ENCODE data around the gene ZCCHC7. TPM values are rescaled to one million over a fixed set of nuclear protein-coding genes. Genes with fewer than 3 reads are reported as not detected.

The ZCCHC7 gene
- polyA plus RNA-seq (2011; rRNA removed) (30.0 and 34.6 TPM in 2 replicates), polyA plus RNA-seq (2017; fragmentation: RNase III; extraction: RNeasy Plus Mini Kit Qiagen cat#74134 plus additional on column Dnase treatment) (12.4 to 15.7 TPM (median 15.7 TPM) in 3 replicates), polyA minus RNA-seq (2011; rRNA and poly(A)+ RNA removed) (35.1 and 39.4 TPM in 2 replicates)
- polyA plus RNA-seq (2012; cell fraction: cytosol; rRNA removed): 9.9 and 10.9 TPM in 2 replicates
- 6.8 and 7.9 TPM in 2 replicates for polyA plus RNA-seq (2012; cell fraction: nucleus; rRNA removed)

GRCh38 chr9:37119907-37120842 is at the start of gene ZCCHC7:
Gene ZCCHC7 (plus strand): TSS chr9:37120574.
- Histone ChIP-seq H3K9me3 (peaks cover 5% of the 10 kb centered on the region; the same call in 1 of the 3 replicates), H3K4me3 (peak within 1 kb of the TSS; percentile 98), H3K4me2 (peak within 1 kb of the TSS; percentile 92), H3K27ac (peak within 1 kb of the TSS; percentile 92 to 96), H3K4me1 (peaks cover 9% of the 10 kb centered on the region)
- CTCF ChIA-PET: interaction anchor here (1.0 to 2.8 kb wide), 8 partner anchors 10 to 247 kb away, joined by 3 to 9 read pairs (median 4); no protein-coding TSS in a partner anchor
- ATAC-seq: peak; percentile 97 to 99
- FAIRE-seq: peak; percentile 82
- POLR2A ChIA-PET: interaction anchor here (0.5 to 2.1 kb wide), 10 partner anchors 14 to 345 kb away, joined by 3 to 20 read pairs (median 4); partner anchors contain the start of gene ZBTB5
- WGBS (ENCODE audit: missing lambda C conversion rate): 9% methylated on average over 40 of the region's 82 CpGs
- peak; percentile 96 to 97 for DNase-seq (ENCODE audit: low read depth in 1 of 2, low spot score in 1 of 2)
- TF ChIP-seq EHF (CRISPR knock-in tag; IDR thresholded peaks at IDR 0.05) (peak; percentile 91), MAZ (IDR thresholded peaks at IDR 0.05; ENCODE audit: borderline replicate concordance, low read depth, low read length) (no peak), FOSL2 (IDR thresholded peaks at IDR 0.05) (no peak), FOSL2 (CRISPR knock-in tag; IDR thresholded peaks at IDR 0.05) (peak; percentile 47; the same call in 1 of the 2 replicates), ELK1 (IDR thresholded peaks at IDR 0.05; ENCODE audit: low read depth, low read length) (no peak), KDM5A (IDR thresholded peaks at IDR 0.05) (no peak), CBX2 (IDR thresholded peaks at IDR 0.05; ENCODE audit: borderline replicate concordance, low read depth) (no peak), HOXA7 (CRISPR knock-in tag; IDR thresholded peaks at IDR 0.05) (no peak), MAX (IDR thresholded peaks at IDR 0.05) (peak; percentile 100), ZNF302 (CRISPR knock-in tag; IDR thresholded peaks at IDR 0.05) (0 out of 2 replicates have a peak, but pooled peaks have one; percentile 48), RCOR1 (IDR thresholded peaks at IDR 0.05; ENCODE audit: low read depth, low read length) (no peak), HEYL (CRISPR knock-in tag; IDR thresholded peaks at IDR 0.05) (peak; percentile 94), HES2 (IDR thresholded peaks at IDR 0.05) (no peak), CHD4 (IDR thresholded peaks at IDR 0.05; ENCODE audit: borderline replicate concordance) (no peak), JUNB (IDR thresholded peaks at IDR 0.05) (no peak), RFX5 (IDR thresholded peaks at IDR 0.05) (0 out of 2 replicates have a peak, but pooled peaks have one; percentile 46), RAD21 (conservative IDR thresholded peaks at IDR 0.05 in 1 of 2, IDR thresholded peaks at IDR 0.05 in 1 of 2) (no peak; a peak in 1 of 5 replicates), MAFK (IDR thresholded peaks at IDR 0.05; ENCODE audit: partially characterized antibody) (no peak), ESRRA (IDR thresholded peaks at IDR 0.05; ENCODE audit: borderline replicate concordance, low read length) (no peak), MYC (IDR thresholded peaks at IDR 0.05; ENCODE audit: borderline replicate concordance, low read length) (peak; percentile 96), FOXS1 (CRISPR knock-in tag; IDR thresholded peaks at IDR 0.05) (no peak), POLR2AphosphoS2 (conservative IDR thresholded peaks at IDR 0.05; ENCODE audit: low read length) (no peak), PHF8 (IDR thresholded peaks at IDR 0.05; ENCODE audit: borderline replicate concordance, low read depth) (peak; percentile 76; the same call in 1 of the 2 replicates), HDAC2 (IDR thresholded peaks at IDR 0.05) (peak; percentile 61; the same call in 1 of the 2 replicates), CHD2 (IDR thresholded peaks at IDR 0.05; ENCODE audit: low read length, partially characterized antibody) (no peak), TP53 (CRISPR knock-in tag; IDR thresholded peaks at IDR 0.05) (peak; percentile 91), JUN (IDR thresholded peaks at IDR 0.05) (peak; percentile 61 to 72; a peak in 3 of 5 replicates), ZFP36 (IDR thresholded peaks at IDR 0.05; ENCODE audit: borderline replicate concordance, partially characterized antibody) (no peak), CBX8 (IDR thresholded peaks at IDR 0.05) (no peak)
- TF ChIP-seq, protein P1, sequence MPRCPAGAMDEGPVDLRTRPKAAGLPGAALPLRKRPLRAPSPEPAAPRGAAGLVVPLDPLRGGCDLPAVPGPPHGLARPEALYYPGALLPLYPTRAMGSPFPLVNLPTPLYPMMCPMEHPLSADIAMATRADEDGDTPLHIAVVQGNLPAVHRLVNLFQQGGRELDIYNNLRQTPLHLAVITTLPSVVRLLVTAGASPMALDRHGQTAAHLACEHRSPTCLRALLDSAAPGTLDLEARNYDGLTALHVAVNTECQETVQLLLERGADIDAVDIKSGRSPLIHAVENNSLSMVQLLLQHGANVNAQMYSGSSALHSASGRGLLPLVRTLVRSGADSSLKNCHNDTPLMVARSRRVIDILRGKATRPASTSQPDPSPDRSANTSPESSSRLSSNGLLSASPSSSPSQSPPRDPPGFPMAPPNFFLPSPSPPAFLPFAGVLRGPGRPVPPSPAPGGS (IDR thresholded peaks at IDR 0.05): 0 out of 3 replicates have a peak, but pooled peaks have one; percentile 75
- TF ChIP-seq, protein P2, sequence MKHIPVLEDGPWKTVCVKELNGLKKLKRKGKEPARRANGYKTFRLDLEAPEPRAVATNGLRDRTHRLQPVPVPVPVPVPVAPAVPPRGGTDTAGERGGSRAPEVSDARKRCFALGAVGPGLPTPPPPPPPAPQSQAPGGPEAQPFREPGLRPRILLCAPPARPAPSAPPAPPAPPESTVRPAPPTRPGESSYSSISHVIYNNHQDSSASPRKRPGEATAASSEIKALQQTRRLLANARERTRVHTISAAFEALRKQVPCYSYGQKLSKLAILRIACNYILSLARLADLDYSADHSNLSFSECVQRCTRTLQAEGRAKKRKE (CRISPR knock-in tag; IDR thresholded peaks at IDR 0.05; ENCODE audit: low read depth): peak; percentile 94
- TF ChIP-seq, protein P3, sequence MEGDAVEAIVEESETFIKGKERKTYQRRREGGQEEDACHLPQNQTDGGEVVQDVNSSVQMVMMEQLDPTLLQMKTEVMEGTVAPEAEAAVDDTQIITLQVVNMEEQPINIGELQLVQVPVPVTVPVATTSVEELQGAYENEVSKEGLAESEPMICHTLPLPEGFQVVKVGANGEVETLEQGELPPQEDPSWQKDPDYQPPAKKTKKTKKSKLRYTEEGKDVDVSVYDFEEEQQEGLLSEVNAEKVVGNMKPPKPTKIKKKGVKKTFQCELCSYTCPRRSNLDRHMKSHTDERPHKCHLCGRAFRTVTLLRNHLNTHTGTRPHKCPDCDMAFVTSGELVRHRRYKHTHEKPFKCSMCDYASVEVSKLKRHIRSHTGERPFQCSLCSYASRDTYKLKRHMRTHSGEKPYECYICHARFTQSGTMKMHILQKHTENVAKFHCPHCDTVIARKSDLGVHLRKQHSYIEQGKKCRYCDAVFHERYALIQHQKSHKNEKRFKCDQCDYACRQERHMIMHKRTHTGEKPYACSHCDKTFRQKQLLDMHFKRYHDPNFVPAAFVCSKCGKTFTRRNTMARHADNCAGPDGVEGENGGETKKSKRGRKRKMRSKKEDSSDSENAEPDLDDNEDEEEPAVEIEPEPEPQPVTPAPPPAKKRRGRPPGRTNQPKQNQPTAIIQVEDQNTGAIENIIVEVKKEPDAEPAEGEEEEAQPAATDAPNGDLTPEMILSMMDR (IDR thresholded peaks at IDR 0.05): no peak
